ENCODE results near the gene TRERF1. TPM values are rescaled to one million over a fixed set of nuclear protein-coding genes. Genes with fewer than 3 reads are reported as not detected.

The TRERF1 gene
- total RNA-seq, 1 donor from 2014 or later = 3.8 TPM

DNA sequence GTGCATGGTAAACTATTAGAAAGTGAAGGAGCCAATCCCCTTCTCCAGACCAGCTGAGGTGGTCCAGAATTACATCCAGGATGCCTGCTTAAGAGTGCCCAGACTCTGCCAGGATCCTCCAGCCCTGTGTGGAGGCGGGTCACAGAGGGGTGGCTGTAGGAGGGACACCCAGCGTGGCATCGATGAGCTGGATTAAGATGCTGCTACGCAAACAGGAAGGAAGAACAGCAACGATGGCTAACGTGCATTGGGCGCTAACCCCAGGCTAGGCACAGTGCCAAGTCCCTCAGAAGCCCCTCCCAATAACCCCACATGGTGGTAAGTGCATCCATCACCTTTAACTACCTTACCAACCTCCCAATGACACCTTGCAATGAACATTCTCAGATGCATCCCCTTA lies 170.2 kb downstream of the TRERF1 start:
- no peak overlapping the region for H3K27ac ChIP-seq
- H3K9me3 ChIP-seq = no peaks in the 10 kb centered on the region
- H3K27me3 ChIP-seq = no peaks in the 10 kb centered on the region
- TF ChIP-seq, protein P1, sequence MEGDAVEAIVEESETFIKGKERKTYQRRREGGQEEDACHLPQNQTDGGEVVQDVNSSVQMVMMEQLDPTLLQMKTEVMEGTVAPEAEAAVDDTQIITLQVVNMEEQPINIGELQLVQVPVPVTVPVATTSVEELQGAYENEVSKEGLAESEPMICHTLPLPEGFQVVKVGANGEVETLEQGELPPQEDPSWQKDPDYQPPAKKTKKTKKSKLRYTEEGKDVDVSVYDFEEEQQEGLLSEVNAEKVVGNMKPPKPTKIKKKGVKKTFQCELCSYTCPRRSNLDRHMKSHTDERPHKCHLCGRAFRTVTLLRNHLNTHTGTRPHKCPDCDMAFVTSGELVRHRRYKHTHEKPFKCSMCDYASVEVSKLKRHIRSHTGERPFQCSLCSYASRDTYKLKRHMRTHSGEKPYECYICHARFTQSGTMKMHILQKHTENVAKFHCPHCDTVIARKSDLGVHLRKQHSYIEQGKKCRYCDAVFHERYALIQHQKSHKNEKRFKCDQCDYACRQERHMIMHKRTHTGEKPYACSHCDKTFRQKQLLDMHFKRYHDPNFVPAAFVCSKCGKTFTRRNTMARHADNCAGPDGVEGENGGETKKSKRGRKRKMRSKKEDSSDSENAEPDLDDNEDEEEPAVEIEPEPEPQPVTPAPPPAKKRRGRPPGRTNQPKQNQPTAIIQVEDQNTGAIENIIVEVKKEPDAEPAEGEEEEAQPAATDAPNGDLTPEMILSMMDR (IDR thresholded peaks at IDR 0.05) = no peak
- no peak for ATAC-seq
- no peak for DNase-seq
- no peaks in the 10 kb centered on the region for H3K36me3 ChIP-seq
- no peak overlapping the region for H3K4me3 ChIP-seq
- peaks cover 28% of the 10 kb centered on the region for H3K4me1 ChIP-seq
- intact Hi-C loops (cut with DNase I) = no loop called here

DNA sequence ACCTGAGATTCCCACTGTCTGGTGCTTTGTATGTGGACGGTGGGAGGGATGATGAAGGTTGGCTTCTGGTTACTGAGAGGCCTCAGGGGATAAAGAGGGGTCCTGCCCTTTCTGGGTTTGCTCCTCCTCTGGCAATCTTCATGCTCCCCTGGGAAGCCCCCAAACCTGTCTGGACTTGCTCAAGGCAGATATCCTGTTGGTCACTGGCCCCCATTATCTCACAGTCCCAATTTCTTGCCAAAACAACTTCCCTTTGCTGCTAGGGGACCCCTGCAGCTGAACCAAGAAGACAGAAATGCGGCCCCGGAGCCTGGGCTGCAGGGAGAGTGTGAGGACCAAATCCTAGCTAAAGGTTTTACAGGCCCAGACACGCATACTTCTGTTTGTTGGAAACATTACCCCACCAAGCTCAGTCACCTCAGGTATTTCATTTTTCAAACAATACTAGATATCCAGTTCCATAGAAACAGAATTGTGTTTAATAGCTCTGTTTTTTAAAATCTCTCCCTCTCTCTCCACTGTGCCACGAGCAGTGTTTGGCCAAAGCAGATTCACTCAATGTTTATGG lies 170.7 kb downstream of the TRERF1 start:
- no peaks in the 10 kb centered on the region for H3K27me3 ChIP-seq
- intact Hi-C loops (cut with DNase I) = no loop called here
- H3K9me3 ChIP-seq = no peaks in the 10 kb centered on the region
- DNase-seq (no peak), ATAC-seq (no peak)
- no peak overlapping the region for H3K4me3 ChIP-seq
- no peaks in the 10 kb centered on the region for H3K36me3 ChIP-seq
- peaks cover 29% of the 10 kb centered on the region for H3K4me1 ChIP-seq
- TF ChIP-seq, protein P1 (IDR thresholded peaks at IDR 0.05) = no peak
- H3K27ac ChIP-seq = no peak overlapping the region

DNA sequence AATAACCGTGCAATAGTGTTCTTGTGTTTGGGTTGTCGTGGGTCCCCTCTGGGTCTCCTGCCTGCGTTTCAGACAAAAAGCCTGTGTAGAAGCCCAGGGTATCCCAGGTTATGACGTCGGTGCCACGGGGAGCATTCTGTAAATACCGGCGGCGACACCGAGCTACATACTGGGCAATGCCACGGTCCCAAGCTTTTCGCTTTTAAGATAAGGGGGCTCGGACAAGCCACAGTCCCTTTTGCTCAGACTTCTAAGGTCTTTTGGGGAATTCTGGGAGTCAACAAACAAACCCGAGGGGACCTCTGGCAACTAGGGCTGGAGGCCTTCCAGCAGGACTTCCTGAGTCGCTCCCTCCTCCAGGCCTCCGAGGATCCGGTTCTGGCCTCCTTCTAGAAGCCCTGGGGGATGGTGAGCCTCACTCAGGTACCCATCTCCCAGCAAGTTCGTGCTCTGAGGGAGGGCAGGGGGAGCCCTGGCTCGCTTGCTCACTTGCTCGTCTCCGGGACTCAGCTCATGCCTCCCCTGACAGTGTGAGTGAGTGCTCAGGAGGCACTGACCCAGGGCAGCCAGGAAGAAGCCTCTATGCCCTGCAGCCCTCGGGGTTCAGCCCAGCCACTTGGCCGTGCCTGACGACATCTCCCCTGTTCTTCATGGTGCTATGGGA lies 171.6 kb downstream of the TRERF1 start:
- TF ChIP-seq, protein P1 (IDR thresholded peaks at IDR 0.05) = no peak
- H3K27ac ChIP-seq = peak overlapping the region; percentile 12

DNA sequence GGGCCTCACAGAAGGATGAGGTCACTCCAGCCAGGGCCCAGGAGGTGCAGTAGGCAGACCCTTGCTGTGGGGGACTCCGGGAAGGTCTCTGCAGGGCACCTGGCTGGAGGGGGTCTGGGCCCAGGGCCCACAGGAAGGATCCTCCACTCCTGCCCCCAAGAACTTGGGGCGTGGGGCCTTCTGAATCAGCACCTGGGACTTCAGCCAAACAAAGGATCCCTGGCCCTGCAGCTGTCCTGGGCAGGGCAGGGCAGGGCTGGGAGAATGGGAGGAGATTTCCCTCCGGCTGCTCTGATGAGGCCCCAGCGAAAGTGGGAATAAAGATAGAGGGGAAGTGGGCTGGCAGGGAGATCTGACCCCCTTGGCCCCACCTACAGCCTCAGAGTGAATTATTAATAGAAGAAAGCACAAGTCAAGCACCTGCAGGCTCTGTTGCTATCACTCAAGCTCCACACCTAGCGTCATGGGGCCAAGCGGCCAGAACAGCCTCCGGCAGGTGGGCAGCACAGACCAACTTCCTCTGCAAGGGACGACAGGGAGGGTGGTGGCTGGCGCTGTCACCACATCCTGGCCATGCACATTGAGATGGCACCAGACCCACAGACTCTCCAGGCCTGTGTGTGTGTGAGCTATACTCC lies 172.5 kb downstream of the TRERF1 start:
- ATAC-seq (peak; percentile 39), DNase-seq (no peak)
- Histone ChIP-seq H3K9me3 (no peaks in the 10 kb centered on the region), H3K36me3 (no peaks in the 10 kb centered on the region), H3K27me3 (no peaks in the 10 kb centered on the region), H3K4me1 (peaks cover 29% of the 10 kb centered on the region), H3K27ac (peak overlapping the region; percentile 12), H3K4me3 (no peak overlapping the region)
- intact Hi-C loops (cut with DNase I) = no loop called here
- TF ChIP-seq, protein P1 (IDR thresholded peaks at IDR 0.05) = no peak

More for the DNA sequence above, 171.6 kb downstream of the TRERF1 start:
- Histone ChIP-seq H3K9me3 (no peaks in the 10 kb centered on the region), H3K27me3 (no peaks in the 10 kb centered on the region), H3K4me3 (peak overlapping the region; percentile 16), H3K4me1 (peaks cover 29% of the 10 kb centered on the region), H3K36me3 (no peaks in the 10 kb centered on the region)
- DNase-seq (peak; percentile 64), ATAC-seq (peak; percentile 25)
- intact Hi-C loops (cut with DNase I) = no loop called here

DNA sequence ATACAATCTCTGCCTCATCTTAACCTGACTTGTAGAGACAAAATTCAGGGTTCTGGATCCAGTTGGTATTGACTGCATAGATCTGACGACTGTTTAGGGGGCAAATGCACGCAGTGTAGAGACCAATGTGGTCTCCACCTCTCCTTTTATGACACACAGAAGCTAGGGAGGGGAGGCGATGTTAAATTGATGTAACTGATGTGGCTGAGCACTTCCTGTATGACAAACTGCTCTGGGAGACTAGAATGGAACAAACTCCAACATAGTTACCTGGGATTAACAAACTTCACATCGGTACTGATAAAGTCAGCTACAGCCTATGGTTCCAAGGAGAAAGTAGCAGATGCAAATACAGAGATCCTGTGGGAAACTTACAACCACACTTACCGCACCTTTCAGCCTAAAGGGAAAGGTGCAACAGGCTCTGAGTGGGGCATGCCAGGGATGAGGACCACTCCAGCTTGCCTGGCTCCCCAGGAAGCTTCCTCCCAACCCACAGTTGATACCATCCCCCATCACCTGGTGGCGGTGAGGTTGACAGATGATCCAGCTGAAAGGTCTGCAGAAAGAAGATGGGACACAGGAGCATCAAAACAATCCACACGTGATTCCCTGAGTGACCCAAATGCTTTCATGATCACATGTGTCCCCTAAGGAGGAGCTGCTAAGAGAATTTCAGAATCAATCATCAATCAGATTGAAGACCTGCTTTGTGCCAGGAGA lies 173.4 kb downstream of the TRERF1 start:
- Histone ChIP-seq H3K27me3 (no peaks in the 10 kb centered on the region), H3K9me3 (no peaks in the 10 kb centered on the region), H3K27ac (no peak overlapping the region), H3K4me1 (peaks cover 29% of the 10 kb centered on the region), H3K36me3 (no peaks in the 10 kb centered on the region), H3K4me3 (no peak overlapping the region)
- DNase-seq (no peak), ATAC-seq (no peak)
- TF ChIP-seq, protein P1 (IDR thresholded peaks at IDR 0.05) = no peak
- intact Hi-C loops (cut with DNase I) = no loop called here

Measured in upper lobe of right lung (tissue), 1 donor.